T follicular helper cell (primary cell): ENCODE measurements around the gene LARP4B.

Source experiments
- DNase-seq: peaks from one replicate; pipeline ENCODE4 v3.0.0-alpha.2; 2020; ENCODE audit warnings: low read depth

The LARP4B gene

DNA sequence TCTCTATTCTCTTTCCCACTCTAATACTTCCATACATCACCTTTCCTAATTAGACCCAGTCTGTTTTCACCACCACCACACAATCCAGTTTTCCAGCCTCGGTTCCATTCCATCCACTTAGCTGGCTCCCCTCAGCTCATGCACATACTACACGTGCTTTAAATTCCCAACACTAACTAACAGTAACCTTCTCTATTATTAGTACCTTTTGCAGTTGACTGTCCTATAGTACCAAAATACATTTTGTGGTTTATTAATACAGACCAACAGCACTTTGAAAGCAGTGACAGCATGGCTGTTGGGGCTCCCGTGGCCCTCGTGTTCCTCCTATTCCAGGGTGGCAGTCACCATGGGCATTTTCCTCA lies 64.9 kb downstream of the LARP4B start:
- DNase-seq: no peak

DNA sequence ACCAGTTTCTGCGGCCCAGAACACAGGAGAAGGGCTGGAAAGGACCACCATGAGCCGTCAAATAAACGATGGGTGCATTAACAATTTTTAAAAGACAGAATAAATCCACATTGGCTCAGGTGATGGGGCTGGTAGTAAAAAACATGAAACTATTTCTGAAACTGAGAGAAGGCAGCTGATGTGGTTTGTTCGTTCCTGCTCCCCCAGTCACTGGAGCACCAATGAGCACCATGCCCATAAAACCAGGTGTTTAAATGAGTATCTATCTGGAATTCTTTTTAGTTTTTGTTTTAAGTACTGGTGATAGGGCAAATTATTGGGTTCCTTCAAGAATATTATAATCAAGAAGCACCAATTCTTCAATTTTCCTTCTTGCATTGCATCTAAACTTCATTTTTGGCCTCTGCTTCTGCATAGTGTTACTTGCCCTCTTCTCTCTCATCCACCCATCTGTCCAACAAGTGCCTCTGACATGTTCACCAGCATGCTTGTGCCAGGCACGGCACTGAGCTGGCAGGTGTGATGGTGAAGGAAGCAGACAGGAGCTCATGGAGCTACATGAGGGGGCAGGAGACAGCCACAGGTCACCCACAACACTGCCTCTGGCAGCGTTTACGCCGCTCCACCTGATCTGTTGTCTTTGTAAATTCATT lies 65.5 kb downstream of the LARP4B start:
- DNase-seq: no peak

DNA sequence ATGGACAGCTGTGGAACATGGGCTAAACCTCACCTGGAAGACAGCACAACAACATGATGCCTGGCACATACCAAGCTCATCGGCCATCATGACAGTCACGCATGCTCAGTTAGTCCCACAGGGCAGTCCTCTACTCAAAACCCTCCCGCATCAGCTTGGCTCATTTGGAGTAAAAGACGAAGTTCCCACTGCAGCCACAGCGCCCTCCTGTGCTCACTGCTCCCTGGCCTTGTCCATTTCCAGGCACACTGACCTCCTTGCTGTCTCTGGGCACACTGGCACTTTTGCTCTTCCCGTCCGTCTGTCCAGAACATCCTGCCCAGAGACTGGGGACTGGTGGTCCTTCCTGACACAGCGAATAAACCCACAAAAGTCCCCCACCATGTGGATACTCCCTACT lies 66.2 kb downstream of the LARP4B start:
- no peak for DNase-seq

DNA sequence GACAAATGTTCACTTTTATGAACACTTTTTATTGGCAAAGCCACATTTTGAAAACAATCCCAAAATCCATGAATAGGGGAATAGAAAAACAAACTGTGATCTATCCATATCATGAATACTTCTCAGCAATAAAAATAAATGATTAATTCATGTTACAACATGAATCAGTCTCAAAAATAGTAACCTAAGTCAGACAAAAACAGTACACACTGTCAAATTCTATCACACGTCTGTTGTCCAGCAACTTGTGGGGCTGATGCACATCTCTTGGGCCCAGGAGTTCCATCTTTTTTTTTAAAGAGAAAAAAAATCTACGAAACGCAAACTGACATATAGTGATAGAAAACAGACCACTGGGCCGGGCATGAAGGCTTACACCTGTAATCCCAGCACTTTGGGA lies 71.0 kb downstream of the LARP4B start:
- no peak for DNase-seq

DNA sequence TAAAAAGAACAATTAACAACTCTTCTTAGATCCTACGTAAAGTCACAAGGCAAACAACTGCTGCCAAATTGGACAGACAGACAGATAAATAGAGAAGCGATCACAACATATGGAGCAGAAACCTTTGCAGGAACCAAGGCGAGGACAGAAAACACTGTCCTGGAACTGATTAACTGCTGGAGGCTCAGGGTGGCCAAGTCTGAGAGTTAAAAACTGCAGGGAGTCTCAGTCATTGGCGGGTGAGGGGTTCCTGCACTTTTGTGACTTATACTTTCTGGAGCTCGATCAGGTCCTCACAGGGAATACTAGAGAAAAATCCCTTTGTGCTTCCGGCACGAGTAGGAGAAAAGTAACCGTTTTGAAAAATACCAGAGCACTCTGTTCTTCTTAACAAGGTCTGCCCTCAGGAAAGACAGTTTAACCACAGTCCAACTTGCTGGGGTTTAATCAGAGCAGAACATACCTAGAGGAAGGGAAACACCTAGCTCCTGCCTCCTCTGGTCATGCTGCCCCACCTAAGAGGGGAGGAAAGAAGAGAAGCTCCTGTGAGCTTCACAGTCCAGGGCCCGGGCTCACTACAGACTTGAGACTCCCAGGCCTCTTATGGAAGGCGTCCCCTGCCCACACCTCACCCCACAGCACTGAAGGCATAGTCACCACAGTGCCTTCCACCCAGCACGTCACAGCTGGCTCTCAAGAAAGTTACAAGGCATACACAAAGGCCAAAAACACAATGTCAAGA lies 74.9 kb downstream of the LARP4B start:
- no peak for DNase-seq

DNA sequence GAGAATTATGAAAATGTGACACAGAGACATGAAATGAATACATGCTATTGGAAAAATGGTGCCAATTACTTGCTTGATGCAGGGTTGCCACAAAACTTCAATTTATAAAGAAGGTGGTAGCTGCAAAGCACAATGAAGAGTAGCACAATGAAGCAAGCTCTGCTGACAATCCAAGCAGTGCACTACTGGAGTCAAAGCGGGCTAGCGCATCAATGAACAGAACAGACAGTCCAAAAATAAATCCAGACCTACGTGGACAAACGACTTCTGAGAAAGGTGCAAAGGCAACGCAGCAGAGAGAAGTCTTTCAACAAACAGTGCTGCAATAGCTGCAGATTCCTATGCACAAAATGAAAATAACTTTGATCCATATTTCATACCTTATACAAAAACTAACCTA lies 75.8 kb downstream of the LARP4B start:
- no peak for DNase-seq

DNA sequence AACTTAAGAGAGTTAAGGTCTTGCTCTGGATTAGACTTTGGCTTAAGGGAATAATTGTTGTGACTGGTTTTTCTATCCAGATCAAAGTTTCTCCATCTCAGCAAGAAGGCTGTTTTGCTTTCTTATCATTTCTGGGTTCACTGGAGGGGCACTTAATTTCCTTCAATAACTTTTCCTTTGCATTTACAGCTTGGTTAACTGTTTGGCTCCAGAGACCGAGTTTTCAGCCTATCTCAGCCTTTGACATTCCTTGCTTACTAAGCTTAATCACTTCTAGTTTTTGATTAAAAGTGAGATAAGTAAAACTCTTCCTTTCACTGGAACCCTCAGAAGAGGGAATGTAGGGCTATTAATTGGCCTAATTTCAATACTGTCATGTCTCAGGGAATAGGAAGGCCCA lies 76.4 kb downstream of the LARP4B start:
- no peak for DNase-seq

DNA sequence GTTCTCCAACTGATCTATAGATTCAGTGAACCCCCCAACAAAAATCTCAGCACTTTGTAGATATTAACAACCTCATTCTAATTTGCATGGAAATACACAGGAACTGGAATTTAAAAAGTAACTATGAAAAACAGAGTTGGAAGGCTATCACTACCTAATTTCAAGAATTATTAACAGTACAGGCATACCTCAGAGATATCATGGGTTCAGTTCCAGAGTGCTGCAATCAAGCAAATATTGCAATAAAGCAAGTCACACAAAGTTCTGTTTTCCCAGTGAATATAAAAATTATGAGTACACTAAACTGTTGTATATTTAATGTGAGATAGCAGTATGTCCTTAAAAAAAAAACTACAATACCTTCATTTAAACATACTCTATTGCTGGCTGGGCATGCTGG lies 78.5 kb downstream of the LARP4B start:
- DNase-seq: no peak

DNA sequence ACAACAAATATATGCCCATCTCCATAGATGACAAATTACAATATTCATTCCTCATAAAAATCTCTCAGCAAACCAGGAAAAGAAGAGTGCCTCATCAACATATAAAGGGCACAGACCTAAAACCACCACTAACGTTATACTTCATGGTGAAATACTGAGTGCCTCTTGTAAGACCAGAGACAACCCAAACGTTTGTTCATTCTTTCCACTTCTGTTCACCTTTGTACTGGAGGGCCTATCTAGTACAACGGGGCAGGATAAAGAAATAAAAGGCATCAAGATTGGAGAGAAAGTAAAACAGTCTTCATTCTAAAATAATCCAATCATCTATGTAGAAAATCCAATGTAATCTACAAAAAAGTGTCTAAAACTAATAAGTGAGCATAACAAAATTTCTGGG lies 79.1 kb downstream of the LARP4B start:
- no peak for DNase-seq

DNA sequence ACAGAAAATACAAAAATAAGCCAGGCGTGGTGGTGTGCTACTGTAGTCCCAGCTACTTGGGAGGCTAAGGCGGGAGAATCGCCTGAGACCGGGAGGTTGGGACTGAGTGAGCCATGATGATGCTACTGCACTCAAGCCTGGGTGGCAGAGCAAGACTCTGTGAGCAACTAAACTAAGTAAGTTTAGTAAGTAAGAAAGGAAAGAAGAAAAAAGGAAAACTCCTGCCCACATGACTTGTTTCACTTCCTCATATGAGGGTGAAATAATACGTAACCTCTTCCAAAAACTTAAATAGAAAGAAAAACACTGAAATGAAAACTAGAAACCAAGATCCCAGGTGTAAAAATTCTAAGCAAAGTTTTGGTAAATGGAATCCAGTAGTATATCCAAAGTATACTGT lies 79.6 kb downstream of the LARP4B start:
- DNase-seq: no peak

DNA sequence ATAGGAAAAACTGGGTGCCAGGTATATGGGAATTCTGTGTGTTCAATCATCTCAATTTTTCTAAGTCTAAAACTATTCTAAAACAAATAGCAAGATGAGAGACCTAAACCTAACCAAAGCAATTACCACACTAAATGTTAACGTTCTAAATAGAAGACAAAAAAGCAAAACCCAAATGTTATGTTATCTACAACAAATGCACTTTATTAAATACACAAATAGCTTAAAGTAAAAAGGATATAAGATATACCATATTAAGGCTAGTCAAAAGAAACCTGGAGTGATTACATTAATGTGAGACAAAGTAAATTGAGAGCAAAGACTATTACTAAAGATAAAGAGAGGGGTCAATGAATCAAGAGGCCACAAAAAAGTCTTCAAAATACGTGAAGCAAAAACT lies 81.4 kb downstream of the LARP4B start:
- DNase-seq: no peak

DNA sequence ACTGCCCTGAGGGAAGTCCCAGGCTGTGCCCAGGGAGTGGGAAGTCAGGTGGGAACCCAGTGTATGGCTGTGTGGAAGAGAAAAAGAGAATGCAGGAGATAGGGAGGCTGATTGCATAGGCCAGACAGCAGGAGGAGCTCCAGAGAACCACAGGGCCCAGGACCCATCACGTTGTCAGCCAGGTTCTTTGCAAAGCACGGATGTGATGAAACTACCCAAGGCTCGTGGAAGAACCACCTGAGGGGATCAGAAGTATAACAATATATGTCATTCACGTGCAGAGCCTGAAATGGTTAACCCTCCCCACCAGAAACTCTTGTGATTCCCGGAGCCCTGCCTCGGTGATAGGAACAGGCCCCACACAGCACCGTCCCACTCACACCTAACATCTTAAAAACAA lies 83.6 kb downstream of the LARP4B start:
- no peak for DNase-seq

DNA sequence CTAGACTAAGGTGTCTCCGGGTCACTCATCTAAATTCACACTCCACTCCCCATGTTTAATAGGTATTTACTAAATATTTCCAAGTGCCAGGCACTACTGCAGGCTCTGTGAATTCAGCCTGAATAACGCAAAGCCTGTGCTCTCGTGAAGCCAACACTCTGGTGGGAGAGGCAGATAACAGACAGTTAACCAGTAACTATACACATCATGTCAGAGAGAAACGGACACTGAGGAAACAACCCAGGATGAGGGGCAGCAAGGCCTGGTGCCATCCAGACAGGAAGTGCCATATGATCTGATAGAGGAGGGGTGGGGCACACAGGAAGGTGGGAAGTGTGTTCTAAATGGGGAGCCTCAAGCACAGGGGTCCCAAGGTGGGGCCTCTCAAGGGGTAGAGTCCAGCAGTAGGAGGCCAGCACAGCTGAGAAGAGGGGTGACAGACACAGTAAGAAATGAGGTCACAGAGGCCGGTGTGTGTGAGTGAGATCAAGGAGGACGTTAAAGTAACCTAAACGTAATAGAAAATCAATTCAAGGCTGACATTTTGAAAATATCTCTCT lies 85.3 kb downstream of the LARP4B start:
- no peak for DNase-seq

DNA sequence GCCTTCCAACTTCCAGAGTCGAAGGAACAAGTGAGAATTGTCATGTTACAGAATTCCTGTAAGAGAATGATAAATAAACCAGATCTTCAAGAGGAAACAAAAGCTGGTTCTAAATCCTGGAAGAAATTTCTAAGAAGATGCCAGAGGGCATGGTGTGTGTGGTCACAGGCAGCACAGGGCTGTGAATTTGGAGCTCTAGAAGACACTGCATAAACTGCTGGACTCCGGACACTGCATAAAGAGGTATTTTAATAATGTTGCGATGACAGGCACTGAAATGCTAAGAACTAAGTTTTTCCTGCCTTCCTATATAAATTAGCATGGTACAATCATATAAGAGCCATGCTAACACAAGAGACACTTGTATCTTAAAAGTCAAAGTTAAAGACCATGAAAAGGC lies 86.0 kb downstream of the LARP4B start:
- no peak for DNase-seq

DNA sequence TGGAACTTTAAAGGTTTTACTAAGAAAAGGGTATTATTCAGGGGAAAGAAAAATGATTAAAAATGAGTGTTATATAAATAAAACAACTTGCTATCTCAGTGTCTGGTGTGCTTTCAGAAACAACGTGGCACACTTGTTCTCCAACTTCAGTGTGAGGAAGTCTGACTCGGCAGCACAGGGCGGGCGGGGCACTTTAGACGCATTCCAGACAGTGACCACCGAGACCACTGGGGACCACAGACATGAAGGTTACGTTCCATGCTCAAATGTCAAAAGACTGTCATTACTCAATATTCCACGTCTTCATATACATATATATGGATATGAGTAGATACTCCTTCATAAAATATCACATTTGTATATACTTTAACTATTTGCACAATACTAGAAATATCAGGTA lies 87.0 kb downstream of the LARP4B start:
- no peak for DNase-seq

DNA sequence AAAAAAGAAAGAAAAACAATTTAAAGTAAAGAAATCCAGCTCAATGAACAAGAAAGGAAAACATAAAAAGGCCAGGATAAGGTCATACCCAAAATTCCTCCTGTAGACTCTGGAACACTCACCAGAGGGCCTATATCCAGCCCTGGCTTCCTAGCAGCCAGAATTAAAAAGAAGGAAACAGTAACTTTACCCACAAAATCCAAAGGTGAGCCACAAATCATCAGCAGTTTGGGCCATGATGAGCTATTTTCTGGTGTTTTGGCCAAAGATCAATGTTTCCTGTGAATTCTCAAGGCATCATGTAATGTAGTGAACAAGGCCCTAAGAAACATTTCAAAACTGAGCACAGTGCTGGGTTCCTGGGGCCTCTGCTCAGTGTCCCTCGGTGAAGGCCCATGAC lies 87.8 kb downstream of the LARP4B start:
- no peak for DNase-seq

DNA sequence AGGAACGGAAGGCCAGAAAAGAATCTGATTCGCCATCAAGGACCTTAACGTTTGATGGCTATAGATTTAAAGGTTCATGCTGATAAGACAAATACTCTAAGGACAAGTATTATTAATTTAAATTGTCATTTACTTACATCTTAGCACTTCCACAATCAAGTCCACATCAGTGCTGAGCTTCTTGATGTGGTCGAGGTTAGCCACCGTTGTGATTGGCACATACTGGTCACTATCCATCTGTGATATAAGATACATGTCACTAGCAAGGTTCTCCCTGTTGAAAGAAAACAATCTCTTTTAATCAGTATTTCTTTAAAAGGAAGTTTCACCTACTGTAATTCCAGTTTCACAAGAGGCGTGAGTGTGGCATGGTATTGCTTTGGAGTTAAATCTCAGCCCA lies 88.7 kb downstream of the LARP4B start:
- DNase-seq: no peak

DNA sequence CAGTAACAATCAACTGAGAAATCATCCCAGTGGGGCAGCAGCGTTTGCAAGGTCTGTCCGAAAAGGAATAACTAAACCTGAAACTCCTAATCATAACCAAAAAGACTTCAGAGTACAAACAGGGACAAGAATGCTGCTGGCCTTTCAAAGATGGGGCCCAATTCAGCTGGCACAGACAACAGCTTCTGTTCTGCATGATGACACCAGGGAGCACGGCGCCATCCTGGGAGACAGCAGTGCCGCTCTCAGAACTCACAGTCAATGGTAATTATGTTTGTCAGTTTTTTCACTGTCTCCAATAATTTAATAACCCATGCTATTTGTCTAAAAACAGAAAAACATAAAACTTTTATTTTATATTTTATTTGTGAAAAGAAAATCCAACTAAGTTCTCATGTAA lies 90.0 kb downstream of the LARP4B start:
- no peak for DNase-seq

DNA sequence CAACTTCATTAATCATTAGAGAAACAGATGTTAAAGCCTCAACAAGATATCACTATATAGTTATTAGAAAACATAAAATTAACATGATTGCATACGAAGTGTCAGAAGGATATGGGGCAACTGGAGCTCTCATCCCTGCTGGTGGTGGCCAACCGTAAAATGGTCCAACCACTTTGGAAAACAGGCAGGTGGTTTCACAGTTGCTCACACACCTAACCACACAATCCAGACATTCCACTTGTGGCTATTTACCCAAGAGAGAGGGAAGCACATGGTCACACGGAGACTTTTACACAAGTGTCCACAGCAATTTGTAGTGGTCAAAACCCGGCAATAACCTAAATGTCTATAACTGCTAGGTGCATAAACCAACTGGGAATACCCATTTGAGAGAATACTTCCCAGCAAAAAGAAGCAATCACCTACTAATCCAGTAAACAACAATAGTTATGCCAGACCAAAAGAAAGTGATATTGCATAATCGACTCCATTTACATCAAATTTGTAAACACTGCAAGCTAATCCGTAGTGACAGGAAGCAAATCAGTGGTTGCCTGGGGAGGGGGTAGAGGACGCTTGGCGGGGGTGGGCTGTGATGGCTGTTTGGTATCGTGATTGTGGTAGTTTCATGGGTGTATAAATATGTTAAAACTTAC lies 91.8 kb downstream of the LARP4B start:
- no peak for DNase-seq

DNA sequence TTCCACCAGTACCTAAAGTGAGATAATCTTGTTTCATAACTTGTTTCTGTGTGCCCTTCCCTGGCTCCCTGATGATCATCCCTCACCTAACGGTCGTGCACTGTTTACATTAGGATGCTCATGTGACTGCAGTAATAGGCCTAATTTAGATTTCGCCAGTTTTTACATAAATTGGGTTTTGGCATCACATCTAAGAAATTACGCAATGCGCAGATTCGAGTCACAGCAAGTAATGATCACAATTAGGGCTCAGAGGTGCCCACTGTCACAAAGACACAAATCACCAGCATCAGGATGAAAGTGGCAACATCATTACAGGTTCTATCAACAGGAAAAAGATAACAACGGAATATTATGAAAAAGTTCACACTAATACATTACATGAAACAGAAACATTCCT lies 94.7 kb downstream of the LARP4B start:
- no peak for DNase-seq

DNA sequence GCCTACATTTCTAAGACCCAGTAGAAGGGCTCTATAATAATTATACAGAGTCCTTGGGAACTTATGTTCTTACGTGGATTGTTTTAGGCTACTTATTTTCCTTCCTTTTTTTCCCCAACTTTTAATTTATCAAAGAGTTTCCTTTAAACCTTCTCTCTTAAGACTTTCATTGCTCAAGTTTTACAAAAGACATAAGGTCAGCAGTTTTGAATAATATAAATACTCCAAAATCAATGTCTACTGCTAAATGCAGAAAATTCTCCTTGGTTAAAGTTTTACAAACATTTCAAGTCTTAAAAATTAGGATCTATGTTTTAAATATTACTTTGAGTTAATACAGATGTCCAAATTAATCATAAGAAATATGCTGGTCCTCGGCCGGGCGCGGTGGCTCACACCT lies 97.0 kb downstream of the LARP4B start:
- no peak for DNase-seq

DNA sequence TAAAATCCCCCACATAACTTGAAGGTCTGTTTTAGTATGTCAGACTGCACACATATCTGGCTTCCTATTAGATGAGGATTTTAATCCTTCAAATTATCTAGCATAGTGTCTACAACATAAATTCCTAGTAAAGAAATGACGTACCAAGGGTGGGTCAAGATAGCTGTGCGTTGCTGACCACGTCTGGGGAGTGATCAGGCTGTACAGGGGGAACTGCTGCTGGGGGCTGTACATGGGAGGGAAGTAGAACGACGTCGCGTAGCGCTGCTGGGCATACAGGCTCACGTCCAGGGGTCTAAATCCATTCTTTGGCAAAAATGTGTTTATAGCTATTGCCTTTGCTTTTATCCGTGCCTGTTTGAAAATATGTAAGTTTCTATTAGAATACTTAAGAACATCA lies 102.3 kb downstream of the LARP4B start:
- no peak for DNase-seq

DNA sequence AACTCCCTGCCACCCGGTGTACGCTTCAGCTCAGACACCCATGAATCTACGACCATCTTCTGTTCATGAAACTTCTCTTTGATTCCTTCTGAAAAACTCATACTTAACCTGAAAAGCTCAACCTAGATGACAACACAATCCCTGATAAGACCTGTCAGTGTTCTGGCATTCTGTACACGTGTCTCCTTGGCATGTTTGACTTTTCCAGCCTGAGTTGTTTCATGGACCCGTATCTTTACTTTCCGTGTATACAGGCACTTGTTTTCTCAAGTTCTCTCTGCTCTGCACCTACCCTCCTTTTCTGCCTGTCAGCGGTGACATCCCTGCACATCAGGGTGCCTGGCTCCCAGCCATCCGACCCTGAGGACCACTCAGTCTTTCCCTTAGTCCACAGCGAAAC lies 103.3 kb downstream of the LARP4B start:
- no peak for DNase-seq
